Muscle layer of duodenum (tissue), 2 donors: ENCODE data around the gene SYNGR1.

ENCODE experiments used
- H3K27ac ChIP-seq: one replicate; pipeline ENCODE4 v1.7.0; 2013; ENCODE audit warnings: mild to moderate bottlenecking, low read length
- H3K27me3 ChIP-seq: one replicate; pipeline ENCODE4 v1.7.0; 2013; ENCODE audit warnings: low read depth, mild to moderate bottlenecking, control low read depth, low read length
- H3K36me3 ChIP-seq, 2 donors: one replicate each; pipeline ENCODE4 v1.7.0; 2013; ENCODE audit warnings: low read length in 2 of 2, control low read depth in 1 of 2, mild to moderate bottlenecking in 1 of 2; ENCODE audit not compliant: insufficient read depth in 2 of 2, control insufficient read depth in 1 of 2
- H3K4me1 ChIP-seq, 2 donors: one replicate each; pipeline ENCODE4 v1.7.0; 2013; ENCODE audit warnings: low read length in 2 of 2, mild to moderate bottlenecking in 2 of 2, control low read depth in 1 of 2, moderate library complexity in 1 of 2; ENCODE audit not compliant: insufficient read depth in 2 of 2, control insufficient read depth in 1 of 2
- H3K4me3 ChIP-seq, 2 donors: one replicate each; pipeline ENCODE4 v1.7.0; 2013; ENCODE audit warnings: low read length in 2 of 2, low read depth in 1 of 2, mild to moderate bottlenecking in 1 of 2
- H3K9me3 ChIP-seq, 2 donors: one replicate each; pipeline ENCODE4 v1.7.0; 2013; ENCODE audit warnings: low read length in 2 of 2, control low read depth in 1 of 2, mild to moderate bottlenecking in 1 of 2; ENCODE audit not compliant: control insufficient read depth in 1 of 2
- donor health status: healthy.

The SYNGR1 gene

GRCh38 chr22:39343259-39344045 is 6.3 kb upstream of the SYNGR1 start:
- H3K4me1 ChIP-seq = no peaks in the 10 kb centered on the region

DNA sequence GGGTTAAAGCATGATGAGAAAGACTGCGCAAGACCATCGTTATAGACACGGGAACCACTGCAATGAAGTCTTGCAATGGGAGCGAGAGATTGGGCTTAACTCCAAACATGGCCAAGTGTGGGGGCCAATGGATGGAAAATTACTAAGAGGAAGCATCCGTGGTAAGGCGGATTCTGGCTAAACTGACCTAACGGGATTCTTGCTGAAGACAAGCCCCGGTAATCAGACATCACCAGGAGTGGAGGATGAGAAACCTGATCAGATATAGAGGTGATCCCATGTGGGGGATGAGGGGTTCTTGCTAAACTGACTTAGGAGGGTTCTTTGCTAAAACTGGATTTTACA is 5.8 kb upstream of the SYNGR1 start:
- H3K27me3 ChIP-seq = no peaks in the 10 kb centered on the region
- H3K27ac ChIP-seq = no peak overlapping the region
- no peak overlapping the region for H3K4me3 ChIP-seq
- peaks cover 0 to 4% of the 10 kb centered on the region in 2 donors for H3K4me1 ChIP-seq
- no peaks in the 10 kb centered on the region for H3K36me3 ChIP-seq
- H3K9me3 ChIP-seq = no peaks in the 10 kb centered on the region

More at GRCh38 chr22:39343259-39344045, 6.3 kb upstream of the SYNGR1 start:
- no peaks in the 10 kb centered on the region for H3K9me3 ChIP-seq
- no peaks in the 10 kb centered on the region for H3K27me3 ChIP-seq
- no peaks in the 10 kb centered on the region for H3K36me3 ChIP-seq
- no peak overlapping the region for H3K4me3 ChIP-seq
- no peak overlapping the region for H3K27ac ChIP-seq

DNA sequence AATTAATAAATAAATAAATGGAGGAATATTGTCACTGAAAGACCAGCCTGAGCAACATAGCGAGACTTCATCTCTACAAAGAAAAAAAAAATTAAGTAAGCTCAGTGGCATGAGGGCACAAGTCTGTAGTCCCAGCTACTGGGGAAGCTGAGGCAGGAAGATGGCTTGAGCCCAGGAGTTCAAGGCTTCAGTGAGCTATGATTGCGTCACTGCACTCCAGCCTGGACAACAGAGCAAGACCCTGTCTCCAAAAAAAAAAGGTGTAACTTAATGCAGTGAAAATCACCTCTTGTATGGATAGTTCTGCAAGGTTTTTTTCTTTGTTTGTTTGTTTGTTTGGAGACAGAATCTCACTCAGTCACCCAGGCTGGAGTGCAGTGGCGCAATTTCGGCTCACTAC is 4.6 kb upstream of the SYNGR1 start:
- H3K9me3 ChIP-seq = no peaks in the 10 kb centered on the region
- no peaks in the 10 kb centered on the region for H3K36me3 ChIP-seq
- no peak overlapping the region for H3K27ac ChIP-seq
- peaks cover 0 to 6% of the 10 kb centered on the region in 2 donors for H3K4me1 ChIP-seq
- H3K27me3 ChIP-seq = no peaks in the 10 kb centered on the region
- no peak overlapping the region for H3K4me3 ChIP-seq

DNA sequence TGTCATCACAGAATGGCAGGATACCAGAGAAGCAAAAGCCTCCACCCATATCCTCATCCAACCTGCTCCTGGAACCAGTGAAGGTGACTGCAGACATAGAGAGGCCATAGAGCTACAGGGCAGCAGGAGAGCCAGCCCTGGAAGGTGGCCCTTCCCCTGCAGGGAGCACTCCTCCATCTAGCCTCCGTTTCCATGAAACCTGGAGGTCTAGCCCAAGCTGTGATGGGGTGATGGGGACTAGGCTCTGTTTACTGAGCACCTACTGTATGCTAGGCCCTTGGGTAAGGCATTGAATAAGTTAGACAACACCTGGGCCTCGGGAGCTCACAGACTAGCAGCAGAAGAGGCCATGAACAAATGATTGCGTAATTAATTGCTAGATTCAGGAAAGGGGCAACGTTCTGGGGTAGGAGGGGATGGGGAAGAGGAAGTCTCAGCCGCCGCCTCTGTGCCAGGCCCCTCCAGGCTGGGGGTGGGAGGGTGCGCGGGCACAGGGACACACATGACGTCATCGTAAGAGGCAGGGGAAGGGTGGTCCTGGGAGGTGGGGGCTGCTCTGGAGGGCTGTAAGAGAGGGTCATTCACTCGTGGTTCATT is 784 bp upstream of the SYNGR1 start:
- no peak overlapping the region for H3K27ac ChIP-seq
- no peaks in the 10 kb centered on the region for H3K9me3 ChIP-seq
- H3K36me3 ChIP-seq = no peaks in the 10 kb centered on the region
- peak overlapping the region; percentile 60 to 66 for H3K4me3 ChIP-seq
- H3K4me1 ChIP-seq = peaks cover 0 to 17% of the 10 kb centered on the region in 2 donors
- H3K27me3 ChIP-seq = no peaks in the 10 kb centered on the region

GRCh38 chr22:39349506-39349966 is 255 bp upstream of the SYNGR1 start:
- no peak overlapping the region for H3K27ac ChIP-seq
- no peaks in the 10 kb centered on the region for H3K36me3 ChIP-seq
- H3K27me3 ChIP-seq = no peaks in the 10 kb centered on the region
- peak overlapping the region; percentile 60 to 66 for H3K4me3 ChIP-seq
- peaks cover 0 to 17% of the 10 kb centered on the region in 2 donors for H3K4me1 ChIP-seq
- H3K9me3 ChIP-seq = no peaks in the 10 kb centered on the region

GRCh38 chr22:39350757-39351688 is 1.2 kb downstream of the SYNGR1 start:
- H3K4me1 ChIP-seq = peaks cover 0 to 17% of the 10 kb centered on the region in 2 donors
- H3K4me3 ChIP-seq = peak overlapping the region; percentile 44 to 85
- H3K9me3 ChIP-seq = no peaks in the 10 kb centered on the region
- no peak overlapping the region for H3K27ac ChIP-seq
- H3K36me3 ChIP-seq = no peaks in the 10 kb centered on the region
- H3K27me3 ChIP-seq = no peaks in the 10 kb centered on the region

DNA sequence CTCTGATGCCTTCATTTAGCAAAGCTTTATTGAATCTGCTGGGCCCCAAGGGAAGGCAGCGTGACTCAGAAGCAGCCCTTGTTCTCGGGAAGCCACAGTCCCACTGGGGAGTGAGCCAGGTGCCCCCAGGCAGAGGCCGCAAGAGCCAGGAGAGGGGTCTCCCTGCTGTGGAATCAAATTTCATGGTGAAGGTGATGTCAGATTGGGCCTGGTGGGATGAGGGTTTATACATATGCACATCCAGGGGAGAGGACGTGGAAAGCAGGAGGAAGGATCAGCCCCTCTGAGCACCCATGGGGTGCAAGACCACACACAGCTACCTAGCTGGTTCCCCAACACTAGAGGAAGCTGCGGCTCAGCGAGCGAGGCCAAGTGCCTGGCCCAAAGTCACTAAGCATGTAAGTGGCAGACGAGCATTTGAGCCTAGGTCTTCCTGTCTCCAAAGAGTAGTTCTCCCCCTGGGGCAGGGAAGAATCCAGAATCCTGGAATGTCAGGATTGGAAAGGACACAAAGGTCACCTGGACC is 2.0 kb downstream of the SYNGR1 start:
- Histone ChIP-seq H3K9me3 (no peaks in the 10 kb centered on the region), H3K4me3 (no peak overlapping the region), H3K27ac (no peak overlapping the region), H3K4me1 (peaks cover 0 to 17% of the 10 kb centered on the region in 2 donors), H3K36me3 (no peaks in the 10 kb centered on the region), H3K27me3 (no peaks in the 10 kb centered on the region)

- no peak overlapping the region for H3K27ac ChIP-seq
- no peak overlapping the region for H3K4me3 ChIP-seq
- peaks cover 0 to 17% of the 10 kb centered on the region in 2 donors for H3K4me1 ChIP-seq
These were observed 2.6 kb downstream of the SYNGR1 start for GRCh38 chr22:39352306-39352891.

GRCh38 chr22:39353346-39353745 is 3.6 kb downstream of the SYNGR1 start:
- H3K9me3 ChIP-seq = no peaks in the 10 kb centered on the region
- no peak overlapping the region for H3K27ac ChIP-seq
- H3K4me3 ChIP-seq = no peak overlapping the region
- H3K27me3 ChIP-seq = no peaks in the 10 kb centered on the region
- H3K36me3 ChIP-seq = no peaks in the 10 kb centered on the region
- peaks cover 0 to 17% of the 10 kb centered on the region in 2 donors for H3K4me1 ChIP-seq

More at GRCh38 chr22:39352306-39352891, 2.6 kb downstream of the SYNGR1 start:
- H3K9me3 ChIP-seq = no peaks in the 10 kb centered on the region
- H3K36me3 ChIP-seq = no peaks in the 10 kb centered on the region
- H3K27me3 ChIP-seq = no peaks in the 10 kb centered on the region

- Histone ChIP-seq H3K36me3 (no peaks in the 10 kb centered on the region), H3K27me3 (no peaks in the 10 kb centered on the region), H3K4me3 (no peak overlapping the region), H3K4me1 (peaks cover 0 to 12% of the 10 kb centered on the region in 2 donors), H3K9me3 (no peaks in the 10 kb centered on the region), H3K27ac (no peak overlapping the region)
These were observed 5.3 kb downstream of the SYNGR1 start for GRCh38 chr22:39355080-39355479.
